ENCODE measurements around the gene PUS10. TPM values are rescaled to one million over a fixed set of nuclear protein-coding genes. Genes with fewer than 3 reads are reported as not detected.
A peak's percentile ranks its signal among the peaks of the same experiment; 100 is the strongest.
"Not testable (repeated sequence)": the region's sequence is repeated elsewhere in the genome, so short reads cannot be mapped to it uniquely, and the experiment has no call there.

PUS10 gene
- total RNA-seq: 5.5 TPM
- long read RNA-seq, partial matches to known transcripts: 0 of 5 reads
- long read RNA-seq, other reads (novel, unspliced or antisense): 4 of 5 reads

- ATAC-seq (peak; percentile 97), DNase-seq (peak; percentile 83)
- intact Hi-C loops (cut with micrococcal nuclease): no loop called here
Measured at GRCh38 chr2:61017556-61018317, at the start of gene PUS10, which contains the start of gene PEX13. TSS of gene PUS10 (minus strand) at chr2:61018255. CDS start at chr2:61011890, 6,365 bp downstream. TSS of gene PEX13 (plus strand) at chr2:61017720. CDS start at chr2:61017760, 40 bp downstream.

GRCh38 chr2:61065714-61066709, 48.0 kb upstream of the PUS10 start, which contains the start of gene SANBR:
TSS of gene SANBR (plus strand) at chr2:61065871. CDS start at chr2:61070351, 4,480 bp downstream.
- intact Hi-C loops (cut with micrococcal nuclease): no loop called here
- DNase-seq (peak; percentile 93), ATAC-seq (peak; percentile 99)

DNA sequence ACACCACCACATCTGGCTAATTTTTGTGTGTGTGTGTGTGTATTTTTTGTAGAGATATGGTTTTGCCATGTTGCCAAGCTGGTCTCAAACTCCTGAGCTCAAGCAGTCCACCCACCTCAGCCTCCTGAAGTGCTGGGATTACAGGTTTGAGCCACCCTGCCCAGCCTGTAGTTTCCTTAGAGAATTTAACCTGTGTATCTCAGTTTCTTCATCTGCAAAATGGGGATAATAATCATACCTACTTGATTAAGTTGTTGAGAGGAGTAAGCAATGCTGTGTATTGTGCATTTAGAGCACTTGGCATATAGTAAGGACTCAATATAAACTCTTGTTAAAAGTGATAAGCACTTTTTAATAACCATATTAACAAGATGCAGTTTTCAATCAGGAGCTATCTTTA, 41.3 kb upstream of the PUS10 start:
- no peak for DNase-seq
- intact Hi-C loops (cut with micrococcal nuclease): no loop called here
- ATAC-seq: no peak

DNA sequence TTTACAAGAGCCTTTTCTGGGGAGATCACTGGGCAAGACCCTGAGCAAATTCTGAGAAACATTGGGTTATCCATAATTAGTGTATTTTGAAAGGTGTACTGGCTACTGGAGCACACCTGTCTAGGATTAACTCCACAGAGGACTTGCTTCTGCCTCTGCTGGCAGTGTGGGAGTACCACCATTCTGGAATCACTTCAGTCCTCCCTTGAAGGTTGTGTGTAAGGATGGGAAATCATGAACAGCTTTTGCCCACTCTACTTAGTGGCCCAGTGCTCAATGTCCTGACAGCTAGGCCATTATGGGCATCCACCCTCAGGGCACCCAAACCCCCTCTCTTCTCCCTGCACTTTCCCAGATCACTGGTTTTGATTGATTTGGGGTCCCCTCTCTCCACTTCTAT, 39.5 kb upstream of the PUS10 start:
- intact Hi-C loops (cut with micrococcal nuclease): no loop called here
- DNase-seq (no peak), ATAC-seq (no peak)

- DNase-seq (no peak), ATAC-seq (no peak)
- intact Hi-C loops (cut with micrococcal nuclease): no loop called here
Measured at GRCh38 chr2:61055557-61055956, 37.5 kb upstream of the PUS10 start.

GRCh38 chr2:61045999-61046398, 27.9 kb upstream of the PUS10 start:
- intact Hi-C loops (cut with micrococcal nuclease): loop anchor here (2.0 kb wide), 1 partner anchor 33 kb away; no protein-coding TSS in a partner anchor
- no peak for DNase-seq
- no peak for ATAC-seq

DNA sequence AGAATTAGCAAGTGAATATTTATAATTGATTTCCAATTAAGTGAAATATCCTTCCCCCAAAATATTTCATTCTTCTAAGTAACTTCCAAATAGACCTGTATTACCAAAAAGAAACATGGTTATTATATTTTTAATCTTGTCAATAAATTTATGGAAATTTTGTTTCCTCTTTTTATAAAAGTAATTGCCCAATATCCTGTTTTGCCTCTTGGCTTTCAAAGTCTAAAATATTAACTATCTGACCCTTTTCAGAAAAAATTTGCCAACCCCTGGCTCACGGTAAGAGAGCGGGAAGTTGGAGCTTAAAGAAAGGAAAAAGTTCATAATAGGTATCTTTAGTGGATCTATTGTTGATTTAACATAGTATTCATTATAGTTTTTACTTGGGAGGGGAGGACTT, 27.2 kb upstream of the PUS10 start:
- ATAC-seq (no peak), DNase-seq (no peak)
- intact Hi-C loops (cut with micrococcal nuclease): no loop called here

DNA sequence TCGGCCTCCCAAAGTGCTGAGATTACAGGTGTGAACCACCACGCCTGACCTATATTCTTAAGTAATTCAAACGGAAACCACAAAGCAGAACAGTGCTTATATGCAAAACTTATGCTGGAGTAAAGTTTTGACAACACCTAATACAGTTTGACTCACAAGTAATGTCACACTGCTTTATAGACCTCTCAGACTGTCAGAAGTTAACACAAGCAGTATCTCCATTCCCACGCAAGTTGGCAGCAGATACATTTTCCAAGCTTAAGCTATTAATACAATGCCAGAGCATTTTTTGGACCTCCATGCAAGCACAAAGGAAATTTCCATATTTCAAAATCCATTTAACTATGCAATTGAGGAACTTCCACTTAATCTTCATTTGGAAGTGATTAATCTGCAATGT, 26.6 kb upstream of the PUS10 start:
- no peak for DNase-seq
- intact Hi-C loops (cut with micrococcal nuclease): no loop called here
- peak; percentile 87 for ATAC-seq

GRCh38 chr2:61042807-61043206, 24.8 kb upstream of the PUS10 start:
- intact Hi-C loops (cut with micrococcal nuclease): no loop called here
- DNase-seq: no peak
- ATAC-seq: peak; percentile 77

DNA sequence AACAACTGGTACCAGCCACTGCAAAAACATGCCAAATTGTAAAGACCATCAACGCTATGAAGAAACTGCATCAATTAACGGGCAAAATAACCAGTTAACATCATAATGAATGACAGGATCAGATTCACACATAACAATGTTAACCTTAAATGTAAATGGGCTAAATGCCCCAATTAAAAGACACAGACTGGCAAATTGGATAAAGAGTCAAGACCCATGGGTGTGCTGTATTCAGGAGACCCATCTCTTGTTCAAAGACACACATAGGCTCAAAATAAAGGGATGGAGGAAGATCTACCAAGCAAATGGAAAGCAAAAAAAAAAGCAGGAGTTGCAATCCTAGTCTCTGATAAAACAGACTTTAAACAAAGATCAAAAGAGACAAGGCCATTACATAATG, 18.6 kb upstream of the PUS10 start:
- DNase-seq; ATAC-seq; intact Hi-C loops (cut with micrococcal nuclease): not testable (repeated sequence)

- intact Hi-C loops (cut with micrococcal nuclease); ATAC-seq; DNase-seq: not testable (repeated sequence)
Measured at GRCh38 chr2:61034592-61034991, 16.5 kb upstream of the PUS10 start.

DNA sequence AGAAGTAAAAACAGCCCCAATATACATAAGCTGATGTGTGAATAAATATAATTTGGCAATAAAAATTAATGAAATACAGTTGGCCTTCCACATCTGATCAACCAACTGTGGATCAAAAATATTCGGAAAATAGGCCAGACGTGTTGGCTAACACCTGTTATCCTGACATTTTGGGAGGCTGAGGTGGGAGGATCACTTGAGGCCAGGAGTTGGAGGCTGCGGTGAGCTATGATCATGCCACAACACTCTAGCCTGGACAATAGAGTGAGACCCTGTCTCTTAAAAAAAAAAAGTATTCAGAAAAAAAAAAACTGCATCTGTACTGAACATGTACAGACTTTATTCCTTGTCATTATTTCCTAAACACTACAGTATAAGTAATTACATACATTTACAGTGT, 11.5 kb upstream of the PUS10 start:
- DNase-seq: no peak
- ATAC-seq: no peak
- intact Hi-C loops (cut with micrococcal nuclease): no loop called here

DNA sequence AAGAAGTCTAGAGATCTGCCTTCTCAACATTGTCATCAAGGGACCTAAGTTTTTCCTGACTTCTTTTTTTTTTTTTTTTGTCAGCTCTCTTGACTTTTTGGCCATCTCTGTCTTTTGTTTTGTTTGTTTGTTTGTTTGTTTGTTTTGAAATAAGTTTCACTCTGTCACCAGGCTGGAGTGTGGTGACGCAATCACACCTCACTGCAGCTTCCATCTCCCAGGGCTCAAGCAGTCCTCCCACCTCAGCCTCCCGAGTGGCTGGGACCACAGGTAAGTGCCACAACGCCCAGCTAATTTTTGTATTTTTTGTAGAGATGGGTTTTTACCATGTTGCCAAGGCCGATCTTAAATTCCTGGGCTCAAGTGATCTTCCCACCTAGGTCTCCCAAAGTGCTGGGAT, 5.6 kb upstream of the PUS10 start:
- DNase-seq (no peak), ATAC-seq (no peak)
- intact Hi-C loops (cut with micrococcal nuclease): no loop called here

DNA sequence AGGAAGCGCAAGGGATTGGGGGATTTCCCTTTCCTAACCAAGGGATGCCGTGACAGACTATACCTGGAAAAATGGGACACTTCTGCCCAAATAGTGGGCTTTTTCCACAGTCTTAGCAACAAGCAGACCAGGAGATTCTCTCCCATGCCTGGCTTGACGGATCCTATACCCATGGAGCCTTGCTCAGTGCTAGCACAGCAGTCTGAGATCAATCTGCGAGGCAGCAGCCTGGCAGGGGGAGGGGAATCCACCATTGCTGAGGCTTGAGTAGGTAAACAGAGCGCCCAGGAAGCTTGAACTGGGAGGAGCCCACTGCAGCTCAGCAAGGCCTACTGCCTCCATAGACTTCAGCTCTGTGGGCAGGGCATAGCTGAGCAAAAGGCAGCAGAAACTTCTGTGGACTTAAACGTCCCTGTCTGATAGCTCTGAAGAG, 3.2 kb upstream of the PUS10 start:
- DNase-seq (no peak), ATAC-seq (no peak)
- intact Hi-C loops (cut with micrococcal nuclease): no loop called here

- intact Hi-C loops (cut with micrococcal nuclease): no loop called here
- ATAC-seq: no peak
Measured at GRCh38 chr2:61018798-61019197, 743 bp upstream of the PUS10 start.

GRCh38 chr2:61018318-61018755, 282 bp upstream of the PUS10 start:
- DNase-seq (no peak), ATAC-seq (no peak)
- intact Hi-C loops (cut with micrococcal nuclease): no loop called here

More at GRCh38 chr2:61018798-61019197, 743 bp upstream of the PUS10 start:
- no peak for DNase-seq

GRCh38 chr2:61017003-61017555, 976 bp downstream of the PUS10 start:
- DNase-seq (peak; percentile 72), ATAC-seq (peak; percentile 91)
- intact Hi-C loops (cut with micrococcal nuclease): no loop called here

DNA sequence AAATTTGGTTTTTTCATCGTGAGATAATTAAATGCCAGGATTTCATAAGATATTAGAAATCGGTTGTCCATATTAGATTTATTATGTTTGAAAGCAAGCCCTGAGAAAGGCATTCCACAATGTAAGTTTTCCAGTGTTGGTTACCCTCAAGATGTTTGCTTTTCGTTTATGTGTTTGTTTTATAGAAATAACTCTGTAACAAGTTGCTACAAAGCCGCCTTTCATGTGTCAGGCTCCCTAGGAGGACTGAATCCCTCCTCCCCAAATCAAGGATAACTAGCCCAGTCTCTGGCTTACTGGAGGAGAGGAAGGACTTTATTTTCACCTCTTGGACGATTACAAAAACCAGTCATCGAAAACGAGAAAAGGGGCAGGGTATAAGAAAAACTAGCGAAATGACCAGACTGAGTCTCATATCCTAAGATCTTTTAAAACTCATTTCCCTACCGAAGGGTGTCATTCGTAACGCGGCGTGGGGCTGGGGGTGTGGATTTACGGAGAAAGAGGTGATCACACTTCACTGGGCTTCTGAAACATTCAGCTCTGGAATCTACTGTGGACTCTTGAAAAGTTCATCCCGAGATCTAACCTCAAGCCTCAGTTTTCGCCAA, 1.6 kb downstream of the PUS10 start:
- no peak for ATAC-seq
- intact Hi-C loops (cut with micrococcal nuclease): no loop called here
- no peak for DNase-seq

DNA sequence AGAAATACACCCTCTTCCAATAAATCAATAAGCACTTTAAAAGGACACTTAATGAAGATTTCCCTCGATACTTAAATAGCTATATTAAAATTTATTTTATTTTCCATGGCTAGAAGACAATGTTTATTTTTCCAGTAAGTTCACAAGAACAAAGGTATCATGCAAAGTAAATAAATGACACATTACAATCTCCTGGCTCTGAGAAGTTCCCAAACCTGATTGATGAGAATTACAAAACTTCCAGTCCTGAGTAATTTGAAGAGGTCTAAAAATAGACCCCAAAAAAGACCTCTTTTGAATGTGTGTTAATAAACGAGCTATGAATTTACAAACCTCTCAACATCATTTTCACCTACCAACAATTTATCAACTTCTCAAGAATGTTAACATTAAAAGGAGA, 2.1 kb downstream of the PUS10 start:
- intact Hi-C loops (cut with micrococcal nuclease): no loop called here
- ATAC-seq (no peak), DNase-seq (no peak)
